Body of pancreas (tissue), 4 donors: ENCODE measurements around the gene WNT10A.

Experiments used
- CTCF ChIP-seq, 7 experiments: fragments of 450-650 bp in 4 of 7; fragments of 200-600 bp in 3 of 7; sonication (generic) in 3 of 7; IDR thresholded peaks; one replicate each; pipeline ENCODE4 v1.5.1; 2016 to 2019; ENCODE audit warnings: antibody characterized with exemption in 7 of 7
- POLR2A ChIP-seq, 3 donors: fragments of 450-650 bp; IDR thresholded peaks; one replicate each; pipeline ENCODE4 v1.6.1; 2016; ENCODE audit warnings: antibody characterized with exemption in 3 of 3, mild to moderate bottlenecking in 2 of 3

GRCh38 chr2:218897394-218898108 lies 16.9 kb downstream of the WNT10A start:
- TF ChIP-seq CTCF (IDR thresholded peaks at IDR 0.05) (no peak), POLR2A (IDR thresholded peaks at IDR 0.05) (no peak)
